GM12878 (cell line): ENCODE data around the gene SBK2. TPM values are rescaled to one million over a fixed set of nuclear protein-coding genes. Genes with fewer than 3 reads are reported as not detected.
A peak's percentile ranks its signal among the peaks of the same experiment; 100 is the strongest.

ENCODE experiments used
- ATAC-seq: fragments of 200-7000 bp; cut with Tn5 transposase; 3 replicates; pipeline ENCODE4 v1.9.1; 2020; ENCODE audit warnings: mild to moderate bottlenecking, moderate library complexity
- BruUV-seq: library from RNA; stranded (reverse); fragments of 400-500 nt; replicated peaks from 2 replicates; lab custom pipeline; 2021; lab: Mats Ljungman, UMichigan
- CTCF ChIA-PET: fragments of 300-600 bp; sonication (Branson Sonifier 250); formaldehyde crosslinking; extraction: SDS; loops from one replicate; lab custom pipeline; 2021; ENCODE audit warnings: inconsistent platforms; lab: Yijun Ruan, JAX
- POLR2A ChIA-PET: fragments of 350-600 bp; formaldehyde crosslinking; extraction: SDS; loops from one replicate; lab custom pipeline; 2021; ENCODE audit warnings: inconsistent platforms; lab: Charles Lee
- RAD21 ChIA-PET: fragments of 300-600 bp; sonication (Branson Sonifier 250); formaldehyde crosslinking; loops from one replicate; lab custom pipeline; 2023; ENCODE audit warnings: antibody characterized with exemption; ENCODE audit not compliant: unreplicated experiment; lab: Charles Lee
- SMC1A ChIA-PET: fragments of 300-600 bp; sonication (Branson Sonifier 250); formaldehyde crosslinking; loops from one replicate; lab custom pipeline; 2023; ENCODE audit not compliant: unreplicated experiment, uncharacterized antibody; lab: Charles Lee
- DNase-seq: peaks from one replicate; pipeline ENCODE4 v3.0.0-alpha.2; 2011; ENCODE audit warnings: low read depth, low spot score
- FAIRE-seq: peaks from 3 replicates; lab custom pipeline; 2011; peaks lifted over from hg19 to GRCh38; lab: Jason Lieb, UNC
- H2AFZ ChIP-seq: 2 replicates; pipeline ENCODE4 v1.6.0; 2011; ENCODE audit warnings: low read depth, low read length, control low read depth; ENCODE audit not compliant: control insufficient read depth
- H3K27ac ChIP-seq: 2 replicates; pipeline ENCODE4 v1.5.1; 2011; ENCODE audit warnings: control low read depth; ENCODE audit not compliant: control insufficient read depth, insufficient read depth
- H3K27me3 ChIP-seq, 2 experiments: replicated peaks in 1 of 2; 2 replicates each; pipeline versions ENCODE4 v1.6.0 to v1.6.1; 2011; ENCODE audit warnings: low read length in 1 of 2; ENCODE audit not compliant: control insufficient read depth in 2 of 2, insufficient read depth in 2 of 2
- H3K36me3 ChIP-seq, 2 experiments: 2 replicates each; pipeline ENCODE4 v1.5.1; 2011; ENCODE audit warnings: low read length in 1 of 2; ENCODE audit not compliant: control insufficient read depth in 2 of 2, insufficient read depth in 2 of 2
- H3K4me1 ChIP-seq: 2 replicates; pipeline ENCODE4 v1.6.1; 2011; ENCODE audit warnings: mild to moderate bottlenecking, low read length, moderate library complexity, mixed read lengths; ENCODE audit not compliant: control insufficient read depth, insufficient read depth
- H3K4me2 ChIP-seq: 2 replicates; pipeline ENCODE4 v1.6.0; 2011; ENCODE audit warnings: control low read depth; ENCODE audit not compliant: control insufficient read depth, insufficient read depth
- H3K4me3 ChIP-seq: fragments of 200-600 bp; sonication (generic); 2 replicates; pipeline ENCODE4 v1.5.1; 2016
- H3K79me2 ChIP-seq: 2 replicates; pipeline ENCODE4 v1.6.0; 2011; ENCODE audit warnings: low read length; ENCODE audit not compliant: control insufficient read depth, insufficient read depth
- H3K9ac ChIP-seq: 2 replicates; pipeline ENCODE4 v1.8.0; 2011; ENCODE audit warnings: low read length, control low read depth, mixed read lengths; ENCODE audit not compliant: control insufficient read depth, insufficient read depth
- H3K9me3 ChIP-seq: replicated peaks from 3 replicates; pipeline ENCODE4 v1.5.1; 2011; ENCODE audit warnings: mild to moderate bottlenecking, low read length; ENCODE audit not compliant: control insufficient read depth, insufficient read depth
- H4K20me1 ChIP-seq: 2 replicates; pipeline ENCODE4 v1.6.0; 2011; ENCODE audit not compliant: control insufficient read depth, insufficient read depth
- BACH1 ChIP-seq: fragments of 450-650 bp; IDR thresholded peaks from 2 replicates; pipeline ENCODE4 v1.6.1; 2017; ENCODE audit warnings: mild to moderate bottlenecking, borderline replicate concordance
- CREM ChIP-seq: IDR thresholded peaks from 2 replicates; pipeline ENCODE4 v1.6.1; 2014; ENCODE audit warnings: antibody characterized with exemption, low read depth
- DPF2 ChIP-seq: fragments of 450-650 bp; IDR thresholded peaks from 2 replicates; pipeline ENCODE4 v1.6.1; 2017; ENCODE audit warnings: mild to moderate bottlenecking
- EZH2 ChIP-seq: IDR thresholded peaks from 2 replicates; pipeline ENCODE4 v1.6.1; 2012; ENCODE audit warnings: low read depth, mild to moderate bottlenecking, control low read depth, inconsistent platforms, low read length, borderline replicate concordance; ENCODE audit not compliant: control insufficient read depth
- HDAC2 ChIP-seq: fragments of 200-600 bp; sonication (generic); IDR thresholded peaks from 2 replicates; pipeline ENCODE4 v1.6.1; 2017
- KAT2A ChIP-seq: conservative IDR thresholded peaks from 2 replicates; pipeline ENCODE4 v1.6.1; 2011; ENCODE audit warnings: low read depth, low read length; ENCODE audit not compliant: control insufficient read depth
- NFYA ChIP-seq: IDR thresholded peaks from 2 replicates; pipeline ENCODE4 v1.6.1; 2011; ENCODE audit warnings: low read depth, mild to moderate bottlenecking, low read length, improper control_type of control experiment, borderline replicate concordance
- RAD21 ChIP-seq: IDR thresholded peaks from 2 replicates; pipeline ENCODE4 v1.6.1; 2011; ENCODE audit warnings: mild to moderate bottlenecking, low read depth, low read length, moderate library complexity; ENCODE audit not compliant: insufficient read depth
- RCOR1 ChIP-seq: conservative IDR thresholded peaks from 2 replicates; pipeline ENCODE4 v1.6.1; 2012; ENCODE audit warnings: low read depth, low read length, improper control_type of control experiment
- RELA ChIP-seq: fragments of 450-650 bp; IDR thresholded peaks from 2 replicates; pipeline ENCODE4 v1.8.0; 2014; ENCODE audit warnings: borderline replicate concordance; ENCODE audit not compliant: partially characterized antibody
- RFX5 ChIP-seq: IDR thresholded peaks from 2 replicates; pipeline ENCODE4 v1.6.1; 2011; ENCODE audit warnings: low read depth, low read length, improper control_type of control experiment
- SMAD1 ChIP-seq: fragments of 450-650 bp; IDR thresholded peaks from 2 replicates; pipeline ENCODE4 v1.6.1; 2018; ENCODE audit warnings: mild to moderate bottlenecking, low read depth; ENCODE audit not compliant: partially characterized antibody
- TCF12 ChIP-seq: IDR thresholded peaks from 2 replicates; pipeline ENCODE4 v1.6.1; 2011; ENCODE audit warnings: low read depth, mild to moderate bottlenecking, low read length
- WRNIP1 ChIP-seq: IDR thresholded peaks from 2 replicates; pipeline ENCODE4 v1.6.1; 2011; ENCODE audit warnings: low read depth, low read length, improper control_type of control experiment, borderline replicate concordance
- ZZZ3 ChIP-seq: IDR thresholded peaks from 2 replicates; pipeline ENCODE4 v1.6.1; 2011; ENCODE audit warnings: low read depth; ENCODE audit not compliant: control insufficient read depth, insufficient read length
- WGBS: methylation state at CpG from one replicate; pipeline ENCODE4 v1.1.6; 2016; ENCODE audit warnings: low lambda C conversion rate; ENCODE audit not compliant: insufficient replicate concordance, insufficient coverage; ENCODE audit errors: missing lambda C conversion rate; 5-methylcytosine and 5-hydroxymethylcytosine counted together
- in situ Hi-C: fragments of 300-500 bp; cut with MboI; formaldehyde crosslinking; loops from 9 replicates; pipeline ENCODE4 v1.14.3; 2018; ENCODE audit warnings: mixed read lengths
- intact Hi-C: fragments of 100-400 bp; cut with micrococcal nuclease; formaldehyde crosslinking; loops from one replicate; pipeline ENCODE4 v1.14.2; 2022; ENCODE audit not compliant: unreplicated experiment
- polyA plus RNA-seq, 11 experiments: library from polyadenylated mRNA; depleted of rRNA in 4 of 11; unstranded in 6 of 11; stranded (reverse) in 5 of 11; fragments of >200 nt; fragmentation: Nextera tagmentation in 4 of 11; fragmentation: Illumina TruSeq in 1 of 11; extraction: Ambion mirVana in 4 of 11; extraction: Trizol in 1 of 11; gene quantifications; 1 replicate in 1 of 11; 2 replicates in 10 of 11; pipeline versions ENCODE4 v1.2.1 to v1.2.3, GENCODE V29; 2011 to 2016; ENCODE audit warnings: inconsistent platforms in 2 of 11, missing spikeins in 2 of 11, low read depth in 1 of 11
- total RNA-seq, 4 experiments: library from RNA; depleted of rRNA in 3 of 4; stranded (reverse); fragments of >200 nt in 3 of 4; fragmentation: Illumina TruSeq in 1 of 4; extraction: Trizol in 1 of 4; gene quantifications; 2 replicates each; pipeline versions ENCODE4 v1.2.1 to v1.2.3, GENCODE V29; 2013 to 2021
- TF ChIP-seq, protein P1 (sequence below): IDR thresholded peaks from 2 replicates; pipeline ENCODE4 v1.6.1; 2012; ENCODE audit warnings: mild to moderate bottlenecking, low read depth, low read length
- TF ChIP-seq, protein P2 (sequence below): fragments of 150-350 bp; IDR thresholded peaks from 2 replicates; pipeline ENCODE4 v1.6.1; 2016; ENCODE audit warnings: low read depth, low read length

SBK2 gene
- total and polyA plus RNA-seq, 10 of the 15 experiments (the other 5 are each of a cell fraction or from before 2014, with no cell fraction given): not detected

DNA sequence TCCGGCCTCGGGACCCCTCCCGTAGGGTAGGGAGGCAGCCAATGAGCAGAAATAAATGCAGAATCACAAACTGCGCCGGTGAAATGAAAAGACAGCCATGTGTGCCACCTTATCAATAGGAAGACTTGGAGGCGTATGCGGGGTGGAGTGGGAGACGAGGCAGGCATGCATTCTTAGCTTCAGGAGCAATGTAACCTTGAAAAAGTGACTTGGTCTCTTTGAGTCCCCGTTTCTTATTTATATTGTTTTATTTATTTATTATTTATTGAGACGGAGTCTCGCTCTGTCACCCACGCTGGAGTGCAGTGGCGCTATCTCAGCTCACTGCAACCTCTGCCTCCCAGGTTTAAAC, 32.7 kb downstream of the SBK2 start:
- WGBS: 38% methylated on average over 13 of the region's 13 CpGs
- H3K79me2 ChIP-seq: no peaks in the 10 kb centered on the region
- intact Hi-C loops: loop anchor here (1.0 kb wide), 1 partner anchor 36 kb away; no protein-coding TSS in a partner anchor
- H3K36me3 ChIP-seq: no peaks in the 10 kb centered on the region
- no peak overlapping the region; the same call in 1 of the 2 replicates for H3K9ac ChIP-seq
- in situ Hi-C loops: no loop called here
- peak overlapping the region; percentile 80; the same call in 1 of the 2 replicates for H3K27ac ChIP-seq
- H3K4me1 ChIP-seq: peaks cover 5% of the 10 kb centered on the region
- TF ChIP-seq KAT2A (no peak), RAD21 (no peak), HDAC2 (no peak), BACH1 (no peak), RFX5 (no peak), RELA (no peak), RCOR1 (no peak), ZZZ3 (no peak), TCF12 (no peak), EZH2 (no peak), DPF2 (no peak), CREM (no peak), NFYA (no peak), SMAD1 (no peak), WRNIP1 (no peak)
- TF ChIP-seq, protein P1, sequence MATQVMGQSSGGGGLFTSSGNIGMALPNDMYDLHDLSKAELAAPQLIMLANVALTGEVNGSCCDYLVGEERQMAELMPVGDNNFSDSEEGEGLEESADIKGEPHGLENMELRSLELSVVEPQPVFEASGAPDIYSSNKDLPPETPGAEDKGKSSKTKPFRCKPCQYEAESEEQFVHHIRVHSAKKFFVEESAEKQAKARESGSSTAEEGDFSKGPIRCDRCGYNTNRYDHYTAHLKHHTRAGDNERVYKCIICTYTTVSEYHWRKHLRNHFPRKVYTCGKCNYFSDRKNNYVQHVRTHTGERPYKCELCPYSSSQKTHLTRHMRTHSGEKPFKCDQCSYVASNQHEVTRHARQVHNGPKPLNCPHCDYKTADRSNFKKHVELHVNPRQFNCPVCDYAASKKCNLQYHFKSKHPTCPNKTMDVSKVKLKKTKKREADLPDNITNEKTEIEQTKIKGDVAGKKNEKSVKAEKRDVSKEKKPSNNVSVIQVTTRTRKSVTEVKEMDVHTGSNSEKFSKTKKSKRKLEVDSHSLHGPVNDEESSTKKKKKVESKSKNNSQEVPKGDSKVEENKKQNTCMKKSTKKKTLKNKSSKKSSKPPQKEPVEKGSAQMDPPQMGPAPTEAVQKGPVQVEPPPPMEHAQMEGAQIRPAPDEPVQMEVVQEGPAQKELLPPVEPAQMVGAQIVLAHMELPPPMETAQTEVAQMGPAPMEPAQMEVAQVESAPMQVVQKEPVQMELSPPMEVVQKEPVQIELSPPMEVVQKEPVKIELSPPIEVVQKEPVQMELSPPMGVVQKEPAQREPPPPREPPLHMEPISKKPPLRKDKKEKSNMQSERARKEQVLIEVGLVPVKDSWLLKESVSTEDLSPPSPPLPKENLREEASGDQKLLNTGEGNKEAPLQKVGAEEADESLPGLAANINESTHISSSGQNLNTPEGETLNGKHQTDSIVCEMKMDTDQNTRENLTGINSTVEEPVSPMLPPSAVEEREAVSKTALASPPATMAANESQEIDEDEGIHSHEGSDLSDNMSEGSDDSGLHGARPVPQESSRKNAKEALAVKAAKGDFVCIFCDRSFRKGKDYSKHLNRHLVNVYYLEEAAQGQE: no peak
- TF ChIP-seq, protein P2, sequence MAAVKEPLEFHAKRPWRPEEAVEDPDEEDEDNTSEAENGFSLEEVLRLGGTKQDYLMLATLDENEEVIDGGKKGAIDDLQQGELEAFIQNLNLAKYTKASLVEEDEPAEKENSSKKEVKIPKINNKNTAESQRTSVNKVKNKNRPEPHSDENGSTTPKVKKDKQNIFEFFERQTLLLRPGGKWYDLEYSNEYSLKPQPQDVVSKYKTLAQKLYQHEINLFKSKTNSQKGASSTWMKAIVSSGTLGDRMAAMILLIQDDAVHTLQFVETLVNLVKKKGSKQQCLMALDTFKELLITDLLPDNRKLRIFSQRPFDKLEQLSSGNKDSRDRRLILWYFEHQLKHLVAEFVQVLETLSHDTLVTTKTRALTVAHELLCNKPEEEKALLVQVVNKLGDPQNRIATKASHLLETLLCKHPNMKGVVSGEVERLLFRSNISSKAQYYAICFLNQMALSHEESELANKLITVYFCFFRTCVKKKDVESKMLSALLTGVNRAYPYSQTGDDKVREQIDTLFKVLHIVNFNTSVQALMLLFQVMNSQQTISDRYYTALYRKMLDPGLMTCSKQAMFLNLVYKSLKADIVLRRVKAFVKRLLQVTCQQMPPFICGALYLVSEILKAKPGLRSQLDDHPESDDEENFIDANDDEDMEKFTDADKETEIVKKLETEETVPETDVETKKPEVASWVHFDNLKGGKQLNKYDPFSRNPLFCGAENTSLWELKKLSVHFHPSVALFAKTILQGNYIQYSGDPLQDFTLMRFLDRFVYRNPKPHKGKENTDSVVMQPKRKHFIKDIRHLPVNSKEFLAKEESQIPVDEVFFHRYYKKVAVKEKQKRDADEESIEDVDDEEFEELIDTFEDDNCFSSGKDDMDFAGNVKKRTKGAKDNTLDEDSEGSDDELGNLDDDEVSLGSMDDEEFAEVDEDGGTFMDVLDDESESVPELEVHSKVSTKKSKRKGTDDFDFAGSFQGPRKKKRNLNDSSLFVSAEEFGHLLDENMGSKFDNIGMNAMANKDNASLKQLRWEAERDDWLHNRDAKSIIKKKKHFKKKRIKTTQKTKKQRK: no peak
- H3K27me3 ChIP-seq: no peaks in the 10 kb centered on the region
- peak overlapping the region; percentile 58 for H3K4me2 ChIP-seq
- ChIA-PET SMC1A (interaction anchor here (0.7 to 2.4 kb wide), 13 partner anchors 9 to 212 kb away, joined by 3 to 19 read pairs (median 5); partner anchors contain the start of genes ISOC2, NAT14, ZNF628 and ZNF865), CTCF (interaction anchor here (0.7 to 3.7 kb wide), 41 partner anchors 10 to 439 kb away, joined by 3 to 88 read pairs (median 9); partner anchors contain the start of genes FIZ1, ISOC2, KMT5C and NAT14), POLR2A (interaction anchor here (0.6 to 1.0 kb wide), 5 partner anchors 28 to 1409 kb away, joined by 3 to 6 read pairs (median 4); partner anchors contain the start of genes ISOC2 and ZNF628), RAD21 (interaction anchor here (0.7 to 1.7 kb wide), 24 partner anchors 19 to 386 kb away, joined by 3 to 34 read pairs (median 6); partner anchors contain the start of genes CCDC106, HSPBP1, ISOC2 and KMT5C)
- DNase-seq (no peak), ATAC-seq (no peak), FAIRE-seq (no peak)
- no peaks in the 10 kb centered on the region for H4K20me1 ChIP-seq
- peak overlapping the region; percentile 97; the same call in 1 of the 2 replicates for H2AFZ ChIP-seq
- no peak overlapping the region for H3K4me3 ChIP-seq
- H3K9me3 ChIP-seq: no peaks in the 10 kb centered on the region
- no TSS peak for BruUV-seq
